ENCODE results near the gene MTARC2.

DNA sequence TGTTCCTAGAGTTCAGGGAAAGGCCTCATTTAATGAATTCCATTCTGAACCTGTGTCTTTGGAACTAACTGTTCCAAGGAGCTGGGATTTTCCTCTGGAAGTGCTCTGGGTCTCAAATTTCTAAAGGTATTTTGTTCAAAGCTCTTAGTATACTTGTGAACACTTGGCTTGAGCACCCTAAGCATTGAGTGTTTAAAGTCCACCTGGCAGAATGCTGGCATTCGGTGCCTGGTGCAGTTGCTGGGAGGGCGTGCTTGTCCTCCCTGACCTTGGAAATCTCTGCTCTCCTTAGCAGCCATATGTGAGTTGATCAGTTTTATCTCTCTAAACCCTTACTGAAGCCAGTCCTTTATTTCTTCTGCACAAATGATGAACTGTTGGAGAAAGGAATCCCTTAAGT, 3.0 kb downstream of the MTARC2 start:
- no peak for TF ChIP-seq POLR2AphosphoS5 (IDR thresholded peaks at IDR 0.05; ENCODE audit: low read depth, low read length)
- no peak for TF ChIP-seq SIN3A (IDR thresholded peaks at IDR 0.05; ENCODE audit: borderline replicate concordance, insufficient read depth, low read length)

Data from PFSK-1 (cell line).